B cell (primary cell): ENCODE data around the gene XIRP2. TPM values are rescaled to one million over a fixed set of nuclear protein-coding genes. Genes with fewer than 3 reads are reported as not detected.

Experiments
- ATAC-seq: fragments of 200-7000 bp; cut with Tn5 transposase; one replicate; pipeline ENCODE4 v1.10.0; 2021; ENCODE audit warnings: low read depth, mild to moderate bottlenecking, moderate number of reproducible peaks, moderate library complexity
- CTCF ChIA-PET: fragments of 350-600 bp; sonication (Branson Sonifier 250); formaldehyde crosslinking; loops from one replicate; lab custom pipeline; 2021; ENCODE audit warnings: antibody characterized with exemption, inconsistent platforms; lab: Charles Lee
- POLR2A ChIA-PET: fragments of 350-600 bp; sonication (Branson Sonifier 250); formaldehyde crosslinking; loops from one replicate; lab custom pipeline; 2021; ENCODE audit warnings: antibody characterized with exemption; lab: Charles Lee
- DNase-seq: peaks from one replicate; pipeline ENCODE4 v3.0.0; 2013
- H2AFZ ChIP-seq: 2 replicates; pipeline ENCODE4 v1.6.1; 2012; ENCODE audit warnings: mild to moderate bottlenecking, low read depth, low read length; ENCODE audit not compliant: insufficient read depth, poor library complexity, severe bottlenecking
- H3K27ac ChIP-seq, 2 donors: 1 replicate in 1 of 2; 2 replicates in 1 of 2; pipeline ENCODE4 v1.5.1; 2012 to 2013; ENCODE audit warnings: low read length in 2 of 2, mild to moderate bottlenecking in 2 of 2, moderate library complexity in 1 of 2
- H3K27me3 ChIP-seq, 4 experiments: fragments of 200-600 bp in 1 of 4; sonication (generic) in 1 of 4; replicated peaks in 1 of 4; 1 replicate in 2 of 4; 2 replicates in 2 of 4; pipeline versions ENCODE4 v1.6.1 to v1.7.0; 2013 to 2016; ENCODE audit warnings: low read length in 3 of 4, mild to moderate bottlenecking in 2 of 4, mixed read lengths in 1 of 4, moderate library complexity in 1 of 4; ENCODE audit not compliant: insufficient read depth in 4 of 4, control insufficient read depth in 3 of 4; ENCODE audit errors: control extremely low read depth in 1 of 4
- H3K36me3 ChIP-seq, 2 experiments: replicated peaks in 1 of 2; 1 replicate in 1 of 2; 2 replicates in 1 of 2; pipeline versions ENCODE4 v1.6.1 to v1.7.1; 2013; ENCODE audit warnings: low read length in 1 of 2; ENCODE audit not compliant: insufficient read depth in 2 of 2, control insufficient read depth in 1 of 2; ENCODE audit errors: control extremely low read depth in 1 of 2, extremely low read depth in 1 of 2
- H3K4me1 ChIP-seq, 2 donors: fragments of 200-600 bp in 1 of 2; sonication (generic) in 1 of 2; 1 replicate in 1 of 2; 2 replicates in 1 of 2; pipeline versions ENCODE4 v1.5.1 to v1.6.1; 2013 to 2017; ENCODE audit warnings: low read length in 2 of 2; ENCODE audit not compliant: control insufficient read depth in 2 of 2, insufficient read depth in 2 of 2
- H3K4me2 ChIP-seq: replicated peaks from 2 replicates; pipeline ENCODE3; 2012; ENCODE audit warnings: mild to moderate bottlenecking, low read depth, low read length; ENCODE audit not compliant: poor library complexity, severe bottlenecking
- H3K4me3 ChIP-seq, 5 experiments: fragments of 200-600 bp in 1 of 5; sonication (generic) in 1 of 5; 1 replicate in 3 of 5; 2 replicates in 2 of 5; pipeline versions ENCODE4 v1.5.1 to v1.7.0; 2011 to 2016; ENCODE audit warnings: low read length in 4 of 5, mild to moderate bottlenecking in 4 of 5, low read depth in 2 of 5, control low read depth in 1 of 5, moderate library complexity in 1 of 5; ENCODE audit not compliant: insufficient read depth in 1 of 5; ENCODE audit errors: control extremely low read depth in 1 of 5, extremely low read depth in 1 of 5
- H3K79me2 ChIP-seq: fragments of 200-600 bp; sonication (generic); one replicate; pipeline ENCODE4 v1.6.0; 2016; ENCODE audit warnings: low read length; ENCODE audit not compliant: control insufficient read depth, insufficient read depth
- H3K9ac ChIP-seq: fragments of 200-600 bp; sonication (generic); 2 replicates; pipeline ENCODE4 v1.6.1; 2017; ENCODE audit warnings: mild to moderate bottlenecking, low read length, moderate library complexity
- H3K9me3 ChIP-seq, 3 donors: one replicate each; pipeline versions ENCODE4 v1.6.1 to v1.7.1; 2013; ENCODE audit warnings: low read length in 2 of 3; ENCODE audit not compliant: control insufficient read depth in 2 of 3, insufficient read depth in 1 of 3; ENCODE audit errors: control extremely low read depth in 1 of 3
- H4K20me1 ChIP-seq: 2 replicates; pipeline ENCODE4 v1.6.0; 2012; ENCODE audit warnings: mild to moderate bottlenecking, low read length; ENCODE audit not compliant: insufficient read depth, control insufficient read depth, poor library complexity, severe bottlenecking
- H3K27ac Mint-ChIP-seq: one replicate; pipeline ENCODE4 v1.8.0; 2021; ENCODE audit warnings: mixed read lengths
- H3K27me3 Mint-ChIP-seq: one replicate; pipeline ENCODE4 v1.8.0; 2021; ENCODE audit warnings: mixed read lengths
- H3K4me1 Mint-ChIP-seq: one replicate; pipeline ENCODE4 v1.8.0; 2021; ENCODE audit warnings: mixed read lengths
- H3K4me3 Mint-ChIP-seq: one replicate; pipeline ENCODE4 v1.8.0; 2021; ENCODE audit warnings: mixed read lengths
- H3K9me3 Mint-ChIP-seq: one replicate; pipeline ENCODE4 v1.8.0; 2022; ENCODE audit warnings: mixed read lengths; ENCODE audit not compliant: insufficient read depth
- CTCF ChIP-seq: fragments of 200-600 bp; IDR thresholded peaks from one replicate; pipeline ENCODE4 v1.8.0; 2022; ENCODE audit warnings: antibody characterized with exemption, mild to moderate bottlenecking
- EZH2 ChIP-seq: IDR thresholded peaks from 2 replicates; pipeline ENCODE4 v1.6.1; 2012; ENCODE audit warnings: borderline replicate concordance, low read depth, mild to moderate bottlenecking, moderate library complexity, low read length; ENCODE audit not compliant: insufficient read depth, poor library complexity, severe bottlenecking
- WGBS: methylation state at CpG from one replicate; pipeline ENCODE4 v1.1.5; 2013; ENCODE audit warnings: missing lambda C conversion rate; ENCODE audit not compliant: insufficient coverage; 5-methylcytosine and 5-hydroxymethylcytosine counted together
- intact Hi-C: fragments of 100-400 bp; cut with micrococcal nuclease; formaldehyde crosslinking; loops from one replicate; pipeline ENCODE4 v1.10.0; 2022
- polyA plus RNA-seq: library from polyadenylated mRNA; depleted of rRNA; stranded (reverse); fragments of >200 nt; gene quantifications from 2 replicates; pipeline ENCODE4 v1.2.3, GENCODE V29; 2012
- total RNA-seq, 2 donors: library from RNA; stranded (reverse); fragments of 120-200 nt in 1 of 2; gene quantifications; 1 replicate in 1 of 2; 2 replicates in 1 of 2; pipeline versions ENCODE4 v1.2.3 to v1.2.4, GENCODE V29; 2013 to 2022

Gene XIRP2
- total and polyA plus RNA-seq, 2 donors (not counting 1 experiment from before 2014, with no cell fraction given), result not detected

DNA sequence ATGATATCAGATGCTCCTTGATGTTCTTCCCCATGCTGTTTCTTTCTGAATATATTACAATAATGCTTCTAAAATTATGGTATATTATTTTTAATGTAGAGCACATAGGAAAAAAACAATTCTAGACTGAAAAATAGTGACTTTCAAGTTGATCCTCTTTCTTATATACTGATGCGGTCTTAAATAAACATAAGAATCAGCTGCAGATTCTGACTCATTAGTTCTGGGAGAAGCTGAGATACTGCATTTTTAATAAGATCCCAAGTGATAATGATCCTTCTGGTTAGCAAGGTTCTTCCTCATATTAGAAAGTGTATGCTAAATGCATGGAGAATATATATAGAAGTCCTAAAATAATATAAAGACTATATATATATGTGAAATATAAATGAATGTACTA, 124.9 kb downstream of the XIRP2 start:
- Mint-ChIP-seq H3K4me3 (no peak overlapping the region), H3K27ac (no peak overlapping the region), H3K27me3 (no peaks in the 10 kb centered on the region), H3K4me1 (no peaks in the 10 kb centered on the region), H3K9me3 (peaks cover 2% of the 10 kb centered on the region)
- no CpG with 5 or more reads among the region's 1 CpG for WGBS
- H3K79me2 ChIP-seq, result no peaks in the 10 kb centered on the region
- no peak overlapping the region for H3K27ac ChIP-seq
- H3K36me3 ChIP-seq, result no peaks in the 10 kb centered on the region
- H3K9me3 ChIP-seq, result no peaks in the 10 kb centered on the region
- H3K9ac ChIP-seq, result no peak overlapping the region
- intact Hi-C loops, result no loop called here
- ATAC-seq, result no peak
- DNase-seq, result no peak
- TF ChIP-seq CTCF (no peak), EZH2 (no peak)
- ChIA-PET CTCF (no interaction called here), POLR2A (no interaction called here)
- no peaks in the 10 kb centered on the region for H4K20me1 ChIP-seq
- no peaks in the 10 kb centered on the region for H3K4me1 ChIP-seq
- no peak overlapping the region for H3K4me2 ChIP-seq
- H3K4me3 ChIP-seq, result no peak overlapping the region
- H3K27me3 ChIP-seq, result no peaks in the 10 kb centered on the region
- H2AFZ ChIP-seq, result no peak overlapping the region

DNA sequence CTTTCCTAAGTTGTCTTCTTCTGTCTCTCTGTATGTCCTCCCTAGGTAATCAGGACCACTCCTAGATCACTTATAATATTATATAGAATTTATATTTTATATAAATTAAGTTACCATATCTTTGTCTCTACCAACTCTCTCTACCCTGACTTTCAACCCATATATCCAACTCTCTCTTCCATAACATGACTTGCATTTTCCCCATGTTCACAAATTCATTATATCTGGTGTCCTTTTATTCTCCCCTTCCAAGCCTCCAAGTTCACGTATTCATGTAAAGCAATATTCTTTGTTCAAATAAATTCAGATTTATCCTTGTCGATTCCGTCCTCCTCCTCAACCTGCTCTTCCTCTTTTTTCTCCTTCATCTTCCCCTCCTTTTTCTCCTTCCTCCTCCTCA, 127.5 kb downstream of the XIRP2 start:
- H3K27me3 ChIP-seq, result no peaks in the 10 kb centered on the region
- H3K36me3 ChIP-seq, result no peaks in the 10 kb centered on the region
- no peak for TF ChIP-seq EZH2
- no peak for TF ChIP-seq CTCF
- H3K9me3 Mint-ChIP-seq, result peaks cover 2% of the 10 kb centered on the region
- DNase-seq (no peak), ATAC-seq (no peak)
- ChIA-PET POLR2A (no interaction called here), CTCF (no interaction called here)
- H3K4me3 Mint-ChIP-seq, result no peak overlapping the region
- H3K27me3 Mint-ChIP-seq, result no peaks in the 10 kb centered on the region
- no peaks in the 10 kb centered on the region for H3K79me2 ChIP-seq
- H3K4me2 ChIP-seq, result no peak overlapping the region
- intact Hi-C loops, result no loop called here
- H4K20me1 ChIP-seq, result no peaks in the 10 kb centered on the region
- H3K4me1 ChIP-seq, result no peaks in the 10 kb centered on the region
- no peak overlapping the region for H3K27ac ChIP-seq
- H3K4me1 Mint-ChIP-seq, result no peaks in the 10 kb centered on the region
- no peak overlapping the region for H3K4me3 ChIP-seq
- no peaks in the 10 kb centered on the region for H3K9me3 ChIP-seq
- 100% methylated on average over 3 of the region's 3 CpGs for WGBS
- no peak overlapping the region for H2AFZ ChIP-seq
- H3K9ac ChIP-seq, result no peak overlapping the region
- H3K27ac Mint-ChIP-seq, result no peak overlapping the region
